Measurements from ENCODE around the gene RXRB.

RXRB gene

DNA sequence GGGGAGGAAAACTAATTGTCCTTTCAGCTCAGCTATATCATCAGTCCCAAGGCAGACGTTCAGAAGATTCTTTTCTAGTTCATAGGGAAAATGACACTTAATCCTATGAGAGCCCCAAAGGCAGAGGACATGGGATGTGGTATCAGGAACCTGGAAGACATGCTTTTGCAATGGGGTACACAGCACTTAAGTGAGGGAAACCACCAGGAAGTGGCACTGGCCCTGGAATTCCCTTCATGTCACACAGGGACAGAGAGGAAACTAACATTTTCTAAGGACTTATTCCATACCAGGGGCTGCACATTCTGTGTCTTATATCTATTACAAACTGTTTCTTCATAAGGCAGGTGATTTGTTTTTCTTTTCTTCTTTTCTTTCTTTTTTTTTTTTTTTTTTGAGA, 43.0 kb upstream of the RXRB start:
- no peak for ATAC-seq
- TF ChIP-seq PPARA (CRISPR knock-in tag; IDR thresholded peaks at IDR 0.05; ENCODE audit: borderline replicate concordance) (no peak), OSR1 (CRISPR knock-in tag; IDR thresholded peaks at IDR 0.05) (no peak), POU6F1 (CRISPR knock-in tag; IDR thresholded peaks at IDR 0.05; ENCODE audit: borderline replicate concordance, low read depth) (no peak), CSDC2 (CRISPR knock-in tag; IDR thresholded peaks at IDR 0.05) (no peak), ZFP30 (CRISPR knock-in tag; IDR thresholded peaks at IDR 0.05) (no peak), ZC3H10 (CRISPR knock-in tag; IDR thresholded peaks at IDR 0.05) (no peak), TOX (CRISPR knock-in tag; IDR thresholded peaks at IDR 0.05; ENCODE audit: borderline replicate concordance) (no peak), ESRRG (CRISPR knock-in tag; IDR thresholded peaks at IDR 0.05) (no peak), ZFP3 (CRISPR knock-in tag; IDR thresholded peaks at IDR 0.05) (no peak), ISL1 (CRISPR knock-in tag; IDR thresholded peaks at IDR 0.05) (no peak), RARB (CRISPR knock-in tag; IDR thresholded peaks at IDR 0.05) (no peak), TSHZ2 (CRISPR knock-in tag; IDR thresholded peaks at IDR 0.05) (no peak), ARNTL (CRISPR knock-in tag; IDR thresholded peaks at IDR 0.05; ENCODE audit: borderline replicate concordance, low read depth) (no peak), TCF4 (CRISPR knock-in tag; IDR thresholded peaks at IDR 0.05; ENCODE audit: borderline replicate concordance) (no peak), BACH2 (CRISPR knock-in tag; IDR thresholded peaks at IDR 0.05; ENCODE audit: borderline replicate concordance) (no peak), ZNF8 (CRISPR knock-in tag; IDR thresholded peaks at IDR 0.05) (no peak), GLIS3 (CRISPR knock-in tag; IDR thresholded peaks at IDR 0.05) (no peak)
- TF ChIP-seq, protein P1, sequence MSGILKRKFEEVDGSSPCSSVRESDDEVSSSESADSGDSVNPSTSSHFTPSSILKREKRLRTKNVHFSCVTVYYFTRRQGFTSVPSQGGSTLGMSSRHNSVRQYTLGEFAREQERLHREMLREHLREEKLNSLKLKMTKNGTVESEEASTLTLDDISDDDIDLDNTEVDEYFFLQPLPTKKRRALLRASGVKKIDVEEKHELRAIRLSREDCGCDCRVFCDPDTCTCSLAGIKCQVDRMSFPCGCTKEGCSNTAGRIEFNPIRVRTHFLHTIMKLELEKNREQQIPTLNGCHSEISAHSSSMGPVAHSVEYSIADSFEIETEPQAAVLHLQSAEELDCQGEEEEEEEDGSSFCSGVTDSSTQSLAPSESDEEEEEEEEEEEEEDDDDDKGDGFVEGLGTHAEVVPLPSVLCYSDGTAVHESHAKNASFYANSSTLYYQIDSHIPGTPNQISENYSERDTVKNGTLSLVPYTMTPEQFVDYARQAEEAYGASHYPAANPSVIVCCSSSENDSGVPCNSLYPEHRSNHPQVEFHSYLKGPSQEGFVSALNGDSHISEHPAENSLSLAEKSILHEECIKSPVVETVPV (CRISPR knock-in tag; IDR thresholded peaks at IDR 0.05): no peak

GRCh38 chr6:33241968-33242367, 41.5 kb upstream of the RXRB start:
- no peak for ATAC-seq
- no peak for TF ChIP-seq SNAI2 (CRISPR knock-in tag; IDR thresholded peaks at IDR 0.05)
- no peak for TF ChIP-seq BACH2 (CRISPR knock-in tag; IDR thresholded peaks at IDR 0.05; ENCODE audit: borderline replicate concordance)
- TF ChIP-seq TOX (CRISPR knock-in tag; IDR thresholded peaks at IDR 0.05; ENCODE audit: borderline replicate concordance): no peak
- no peak for TF ChIP-seq ZNF565 (CRISPR knock-in tag; conservative IDR thresholded peaks at IDR 0.05; ENCODE audit: low read depth)
- TF ChIP-seq POU6F1 (CRISPR knock-in tag; IDR thresholded peaks at IDR 0.05; ENCODE audit: borderline replicate concordance, low read depth): no peak
- no peak for TF ChIP-seq TSHZ2 (CRISPR knock-in tag; IDR thresholded peaks at IDR 0.05)
- TF ChIP-seq, protein P1 (CRISPR knock-in tag; IDR thresholded peaks at IDR 0.05): no peak
- no peak for TF ChIP-seq PPARA (CRISPR knock-in tag; IDR thresholded peaks at IDR 0.05; ENCODE audit: borderline replicate concordance)
- no peak for TF ChIP-seq ZFP30 (CRISPR knock-in tag; IDR thresholded peaks at IDR 0.05)

All from SK-N-SH treated with all-trans-retinoic acid at 6 μM for 48 hours (cell line).